HuH-7.5 (cell line): ENCODE measurements around the gene NDST1.

Experiments used
- DNase-seq: peaks from one replicate; pipeline ENCODE4 v3.0.0; 2011; ENCODE audit warnings: low spot score

NDST1 gene

GRCh38 chr5:150544611-150545219 lies 36.8 kb downstream of the NDST1 start:
- peak; percentile 86 for DNase-seq

- no peak for DNase-seq
These were observed 37.3 kb downstream of the NDST1 start for GRCh38 chr5:150545246-150545645.

GRCh38 chr5:150548123-150548522 lies 40.2 kb downstream of the NDST1 start:
- DNase-seq: no peak

GRCh38 chr5:150549735-150550134 lies 41.8 kb downstream of the NDST1 start:
- DNase-seq: no peak

GRCh38 chr5:150550286-150550685 lies 42.4 kb downstream of the NDST1 start:
- DNase-seq: no peak

GRCh38 chr5:150551066-150551465 lies 43.1 kb downstream of the NDST1 start:
- DNase-seq: no peak

- DNase-seq: no peak
These were observed 45.5 kb downstream of the NDST1 start for GRCh38 chr5:150553402-150553801.

- no peak for DNase-seq
These were observed 46.0 kb downstream of the NDST1 start for GRCh38 chr5:150553911-150554310.

GRCh38 chr5:150554857-150555256 lies 46.9 kb downstream of the NDST1 start:
- no peak for DNase-seq

GRCh38 chr5:150556106-150556505 lies 48.2 kb downstream of the NDST1 start:
- no peak for DNase-seq

GRCh38 chr5:150556859-150557508 lies 49.1 kb downstream of the NDST1 start:
- DNase-seq: no peak

GRCh38 chr5:150557509-150557872 lies 49.6 kb downstream of the NDST1 start:
- DNase-seq: no peak

GRCh38 chr5:150558088-150558621 lies 50.2 kb downstream of the NDST1 start:
- no peak for DNase-seq

- DNase-seq: no peak
These were observed 51.2 kb downstream of the NDST1 start for GRCh38 chr5:150559088-150559487.

GRCh38 chr5:150559701-150560100 lies 51.8 kb downstream of the NDST1 start:
- no peak for DNase-seq

- DNase-seq: peak; percentile 78
These were observed 52.7 kb downstream of the NDST1 start for GRCh38 chr5:150560401-150561191.

- no peak for DNase-seq
These were observed 53.2 kb downstream of the NDST1 start for GRCh38 chr5:150561192-150561512.

- no peak for DNase-seq
These were observed 53.8 kb downstream of the NDST1 start for GRCh38 chr5:150561571-150562275.

- no peak for DNase-seq
These were observed 54.9 kb downstream of the NDST1 start for GRCh38 chr5:150562832-150563231.

GRCh38 chr5:150565868-150566267 lies 57.9 kb downstream of the NDST1 start:
- DNase-seq: no peak

- DNase-seq: no peak
These were observed 59.2 kb downstream of the NDST1 start for GRCh38 chr5:150567031-150567717.

GRCh38 chr5:150568663-150569062 lies 60.7 kb downstream of the NDST1 start:
- DNase-seq: no peak
